ENCODE measurements around the gene RHBDL3. TPM values are rescaled to one million over a fixed set of nuclear protein-coding genes. Genes with fewer than 3 reads are reported as not detected.
A peak's percentile ranks its signal among the peaks of the same experiment; 100 is the strongest.

RHBDL3 gene
- total RNA-seq, 4 donors from 2014 or later = 0.31 to 1.1 (median 0.37) TPM; not detected in 1

GRCh38 chr17:32266051-32266388 is 388 bp downstream of the RHBDL3 start:
- DNase-seq (ENCODE audit: low spot score) (no peak), ATAC-seq (ENCODE audit: low FRiP score) (no peak)

GRCh38 chr17:32266389-32267301 is 1.0 kb downstream of the RHBDL3 start:
- DNase-seq (ENCODE audit: low spot score) (no peak), ATAC-seq (ENCODE audit: low FRiP score) (peak; percentile 8)
- TF ChIP-seq CTCF (IDR thresholded peaks at IDR 0.05) = no peak

More at GRCh38 chr17:32266051-32266388, 388 bp downstream of the RHBDL3 start:
- no peak for TF ChIP-seq CTCF (IDR thresholded peaks at IDR 0.05)

- no peak for TF ChIP-seq CTCF (IDR thresholded peaks at IDR 0.05)
- ATAC-seq (ENCODE audit: low FRiP score) (no peak), DNase-seq (ENCODE audit: low spot score) (no peak)
These were observed 2.1 kb downstream of the RHBDL3 start for GRCh38 chr17:32267690-32268205.

- ATAC-seq (ENCODE audit: low FRiP score) = no peak
- no peak for DNase-seq (ENCODE audit: low spot score)
- no peak for TF ChIP-seq CTCF (IDR thresholded peaks at IDR 0.05)
These were observed 3.2 kb downstream of the RHBDL3 start for GRCh38 chr17:32268734-32269288.

- no peak for TF ChIP-seq CTCF (IDR thresholded peaks at IDR 0.05)
- no peak for DNase-seq (ENCODE audit: low spot score)
- no peak for ATAC-seq (ENCODE audit: low FRiP score)
These were observed 3.7 kb downstream of the RHBDL3 start for GRCh38 chr17:32269377-32269776.

- ATAC-seq (ENCODE audit: low FRiP score) = no peak
- no peak for TF ChIP-seq CTCF (IDR thresholded peaks at IDR 0.05)
- no peak for DNase-seq (ENCODE audit: low spot score)
These were observed 6.2 kb downstream of the RHBDL3 start for GRCh38 chr17:32271844-32272243.
